Subcutaneous adipose tissue (tissue), 4 donors: ENCODE data around the gene FER. TPM values are rescaled to one million over a fixed set of nuclear protein-coding genes. Genes with fewer than 3 reads are reported as not detected.

Source experiments
- total RNA-seq, 4 donors: library from RNA; depleted of rRNA; stranded (reverse); fragments of >200 nt; gene quantifications; one replicate each; pipeline ENCODE4 v1.1.0, GENCODE V29; 2016
- TF ChIP-seq, protein P1 (sequence below): fragments of 450-650 bp; IDR thresholded peaks from one replicate; pipeline ENCODE4 v1.5.1; 2016; ENCODE audit warnings: low read depth, mild to moderate bottlenecking, control low read depth, antibody characterized with exemption, moderate library complexity

FER gene
- total RNA-seq, 4 donors from 2014 or later = 26.9 to 37.4 (median 27.6) TPM

GRCh38 chr5:108747111-108747773 lies 455 bp upstream of the FER start:
- TF ChIP-seq, protein P1, sequence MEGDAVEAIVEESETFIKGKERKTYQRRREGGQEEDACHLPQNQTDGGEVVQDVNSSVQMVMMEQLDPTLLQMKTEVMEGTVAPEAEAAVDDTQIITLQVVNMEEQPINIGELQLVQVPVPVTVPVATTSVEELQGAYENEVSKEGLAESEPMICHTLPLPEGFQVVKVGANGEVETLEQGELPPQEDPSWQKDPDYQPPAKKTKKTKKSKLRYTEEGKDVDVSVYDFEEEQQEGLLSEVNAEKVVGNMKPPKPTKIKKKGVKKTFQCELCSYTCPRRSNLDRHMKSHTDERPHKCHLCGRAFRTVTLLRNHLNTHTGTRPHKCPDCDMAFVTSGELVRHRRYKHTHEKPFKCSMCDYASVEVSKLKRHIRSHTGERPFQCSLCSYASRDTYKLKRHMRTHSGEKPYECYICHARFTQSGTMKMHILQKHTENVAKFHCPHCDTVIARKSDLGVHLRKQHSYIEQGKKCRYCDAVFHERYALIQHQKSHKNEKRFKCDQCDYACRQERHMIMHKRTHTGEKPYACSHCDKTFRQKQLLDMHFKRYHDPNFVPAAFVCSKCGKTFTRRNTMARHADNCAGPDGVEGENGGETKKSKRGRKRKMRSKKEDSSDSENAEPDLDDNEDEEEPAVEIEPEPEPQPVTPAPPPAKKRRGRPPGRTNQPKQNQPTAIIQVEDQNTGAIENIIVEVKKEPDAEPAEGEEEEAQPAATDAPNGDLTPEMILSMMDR = no peak

- TF ChIP-seq, protein P1 = no peak
These were observed 867 bp downstream of the FER start for GRCh38 chr5:108748401-108749127.

DNA sequence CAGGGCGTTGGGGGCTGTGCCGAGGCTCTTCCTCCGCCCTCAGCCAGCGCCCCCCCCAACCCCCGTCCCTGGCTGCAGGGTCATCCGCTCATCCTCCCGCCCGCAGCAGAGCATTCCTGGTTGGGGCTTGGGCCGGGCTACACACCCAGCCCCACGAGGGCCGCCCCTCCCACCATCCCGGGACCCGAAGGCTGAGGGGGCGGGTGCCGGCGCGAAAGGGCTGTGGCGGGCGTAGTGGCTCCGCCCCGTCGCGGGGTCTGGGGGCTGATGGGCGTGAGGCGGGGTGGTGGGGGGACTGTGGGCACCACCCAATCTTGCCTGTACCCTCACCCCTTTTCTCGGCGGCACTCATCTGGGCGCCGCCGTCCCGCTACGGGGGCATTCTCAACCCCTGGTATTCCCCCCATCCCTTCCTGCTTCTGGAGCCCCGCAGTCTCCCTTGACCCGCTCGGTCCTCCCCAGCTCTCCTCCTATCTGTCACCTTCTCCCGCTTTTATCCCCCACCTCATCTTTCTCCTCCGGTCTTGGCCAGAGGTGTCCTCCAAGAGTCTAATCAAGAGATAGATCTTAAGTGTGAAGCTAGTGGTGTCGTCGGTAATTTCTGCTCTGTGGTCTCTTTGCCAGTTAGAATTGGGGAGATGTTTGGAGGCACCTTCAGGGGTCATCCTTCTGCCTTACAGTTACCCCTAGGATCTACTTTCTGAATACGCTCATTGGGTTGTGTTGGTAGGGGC lies 1.6 kb downstream of the FER start:
- TF ChIP-seq, protein P1 = no peak

- TF ChIP-seq, protein P1 = no peak
These were observed 5.6 kb downstream of the FER start for GRCh38 chr5:108753331-108753730.

- TF ChIP-seq, protein P1 = no peak
These were observed 6.2 kb downstream of the FER start for GRCh38 chr5:108753877-108754276.

DNA sequence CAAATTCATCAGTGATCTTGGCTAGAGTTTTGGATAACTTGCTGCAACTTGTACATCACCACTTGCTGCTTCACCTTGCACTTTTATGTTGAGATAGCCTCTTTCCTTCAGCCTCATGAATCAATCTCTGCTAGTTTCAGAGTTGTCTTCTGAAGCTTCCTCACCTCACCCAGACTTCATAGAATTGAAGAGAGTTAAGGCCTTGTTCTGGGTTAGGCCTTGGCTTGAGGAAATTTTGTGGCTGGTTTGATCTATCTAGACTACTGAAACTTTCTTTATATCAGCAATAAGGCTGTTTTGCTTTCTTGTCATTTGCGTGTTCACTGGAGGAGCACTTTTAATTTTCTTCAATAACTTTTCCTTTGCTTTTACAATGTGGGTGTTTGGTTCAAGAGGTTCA lies 12.8 kb downstream of the FER start:
- TF ChIP-seq, protein P1 = no peak

GRCh38 chr5:108762660-108763059 lies 15.0 kb downstream of the FER start:
- TF ChIP-seq, protein P1 = no peak
